GM12878 (cell line): ENCODE data around the gene CCL25. TPM values are rescaled to one million over a fixed set of nuclear protein-coding genes. Genes with fewer than 3 reads are reported as not detected.

Experiments
- ATF7 ChIP-seq: fragments of 450-650 bp; IDR thresholded peaks from 2 replicates; pipeline ENCODE4 v1.6.1; 2016; ENCODE audit warnings: low read depth, mild to moderate bottlenecking
- BCLAF1 ChIP-seq: fragments of 450-650 bp; IDR thresholded peaks from 2 replicates; pipeline ENCODE4 v1.6.1; 2017; ENCODE audit warnings: antibody characterized with exemption, mild to moderate bottlenecking, moderate library complexity
- CREB1 ChIP-seq: IDR thresholded peaks from 2 replicates; pipeline ENCODE4 v1.6.1; 2012; ENCODE audit warnings: low read depth, mild to moderate bottlenecking, inconsistent platforms
- EED ChIP-seq: sonication (generic); IDR thresholded peaks from 2 replicates; pipeline ENCODE4 v1.6.1; 2016; ENCODE audit warnings: antibody characterized with exemption, low read depth
- ELK1 ChIP-seq: IDR thresholded peaks from 2 replicates; pipeline ENCODE4 v1.6.1; 2012; ENCODE audit warnings: low read depth, low read length, improper control_type of control experiment
- EP300 ChIP-seq, 2 experiments: fragments of 150-350 bp in 1 of 2; IDR thresholded peaks; 2 replicates each; pipeline ENCODE4 v1.6.1; 2011 to 2012; ENCODE audit warnings: low read depth in 2 of 2, low read length in 2 of 2, borderline replicate concordance in 1 of 2, improper control_type of control experiment in 1 of 2, inconsistent platforms in 1 of 2; ENCODE audit not compliant: control insufficient read depth in 1 of 2
- HDAC2 ChIP-seq: fragments of 200-600 bp; sonication (generic); IDR thresholded peaks from 2 replicates; pipeline ENCODE4 v1.6.1; 2017
- IKZF1 ChIP-seq: fragments of 450-650 bp; conservative IDR thresholded peaks from 2 replicates; pipeline ENCODE4 v1.6.1; 2017; ENCODE audit warnings: antibody characterized with exemption, mild to moderate bottlenecking
- IRF4 ChIP-seq: IDR thresholded peaks from 2 replicates; pipeline ENCODE4 v1.6.1; 2011; ENCODE audit warnings: low read depth, low read length
- MEF2B ChIP-seq: fragments of 450-650 bp; IDR thresholded peaks from 2 replicates; pipeline ENCODE4 v1.6.1; 2018; ENCODE audit warnings: mild to moderate bottlenecking, moderate library complexity; ENCODE audit not compliant: partially characterized antibody, poor library complexity, severe bottlenecking
- NFXL1 ChIP-seq: fragments of 450-650 bp; IDR thresholded peaks from 2 replicates; pipeline ENCODE4 v1.6.1; 2017; ENCODE audit warnings: antibody characterized with exemption, mild to moderate bottlenecking, borderline replicate concordance
- NFYA ChIP-seq: IDR thresholded peaks from 2 replicates; pipeline ENCODE4 v1.6.1; 2011; ENCODE audit warnings: low read depth, mild to moderate bottlenecking, low read length, improper control_type of control experiment, borderline replicate concordance
- NKRF ChIP-seq: fragments of 450-650 bp; conservative IDR thresholded peaks from 2 replicates; pipeline ENCODE4 v1.6.1; 2017; ENCODE audit warnings: mild to moderate bottlenecking, moderate library complexity
- NR2C1 ChIP-seq: fragments of 450-650 bp; IDR thresholded peaks from 2 replicates; pipeline ENCODE4 v1.6.1; 2017; ENCODE audit warnings: antibody characterized with exemption, mild to moderate bottlenecking, moderate library complexity
- PKNOX1 ChIP-seq: fragments of 450-650 bp; IDR thresholded peaks from 2 replicates; pipeline ENCODE4 v1.6.1; 2016; ENCODE audit warnings: mild to moderate bottlenecking
- POLR2A ChIP-seq: IDR thresholded peaks from 2 replicates; pipeline ENCODE4 v1.6.1; 2011; ENCODE audit warnings: low read depth, mild to moderate bottlenecking, low read length
- POLR2AphosphoS5 ChIP-seq: IDR thresholded peaks from 2 replicates; pipeline ENCODE4 v1.6.1; 2011; ENCODE audit warnings: mild to moderate bottlenecking, low read length, inconsistent platforms
- RCOR1 ChIP-seq: conservative IDR thresholded peaks from 2 replicates; pipeline ENCODE4 v1.6.1; 2012; ENCODE audit warnings: low read depth, low read length, improper control_type of control experiment
- SIN3A ChIP-seq: IDR thresholded peaks from 2 replicates; pipeline ENCODE4 v1.6.1; 2012; ENCODE audit warnings: low read depth, low read length, improper control_type of control experiment
- SMARCA5 ChIP-seq: fragments of 450-650 bp; IDR thresholded peaks from 2 replicates; pipeline ENCODE4 v1.6.1; 2017; ENCODE audit warnings: mild to moderate bottlenecking
- SP1 ChIP-seq: IDR thresholded peaks from one replicate; pipeline ENCODE4 v1.6.1; 2011; ENCODE audit warnings: low read depth, low read length
- SRF ChIP-seq, 2 experiments: IDR thresholded peaks; 2 replicates each; pipeline ENCODE4 v1.6.1; 2011; ENCODE audit warnings: low read depth in 2 of 2, low read length in 2 of 2, mild to moderate bottlenecking in 1 of 2, moderate library complexity in 1 of 2
- ZSCAN29 ChIP-seq: fragments of 450-650 bp; IDR thresholded peaks from 2 replicates; pipeline ENCODE4 v1.6.1; 2017; ENCODE audit warnings: mild to moderate bottlenecking, moderate library complexity
- polyA plus RNA-seq, 11 experiments: library from polyadenylated mRNA; depleted of rRNA in 4 of 11; unstranded in 6 of 11; stranded (reverse) in 5 of 11; fragments of >200 nt; fragmentation: Nextera tagmentation in 4 of 11; fragmentation: Illumina TruSeq in 1 of 11; extraction: Ambion mirVana in 4 of 11; extraction: Trizol in 1 of 11; gene quantifications; 1 replicate in 1 of 11; 2 replicates in 10 of 11; pipeline versions ENCODE4 v1.2.1 to v1.2.3, GENCODE V29; 2011 to 2016; ENCODE audit warnings: inconsistent platforms in 2 of 11, missing spikeins in 2 of 11, low read depth in 1 of 11
- total RNA-seq, 4 experiments: library from RNA; depleted of rRNA in 3 of 4; stranded (reverse); fragments of >200 nt in 3 of 4; fragmentation: Illumina TruSeq in 1 of 4; extraction: Trizol in 1 of 4; gene quantifications; 2 replicates each; pipeline versions ENCODE4 v1.2.1 to v1.2.3, GENCODE V29; 2013 to 2021

Gene CCL25
- total and polyA plus RNA-seq, 10 of the 15 experiments (the other 5 are each of a cell fraction or from before 2014, with no cell fraction given) = 0.53 to 12.0 (median 8.3) TPM

GRCh38 chr19:8005534-8006256 lies 46.9 kb upstream of the CCL25 start, which contains the start of gene ELAVL1 (continued):
- peak; percentile 63; the same call in 1 of the 2 replicates for TF ChIP-seq SIN3A
- TF ChIP-seq SMARCA5 = peak; percentile 94
- TF ChIP-seq HDAC2 = no peak
- TF ChIP-seq NFYA = no peak
- peak; percentile 63; the same call in 1 of the 2 replicates for TF ChIP-seq CREB1
- TF ChIP-seq NKRF = peak; percentile 90; the same call in 1 of the 2 replicates
- no peak for TF ChIP-seq EP300 (IDR thresholded peaks at IDR 0.05; ENCODE audit: borderline replicate concordance in 1 of 2, control insufficient read depth in 1 of 2, low read depth in 2 of 2, low read length in 2 of 2)
- peak; percentile 65; the same call in 1 of the 2 replicates for TF ChIP-seq NR2C1
- peak; percentile 75 for TF ChIP-seq PKNOX1
- peak; percentile 87 for TF ChIP-seq POLR2AphosphoS5
- peak; percentile 24; the same call in 1 of the 2 replicates for TF ChIP-seq ELK1
- no peak for TF ChIP-seq MEF2B
- 0 out of 2 replicates have a peak, but pooled peaks have one; percentile 16 for TF ChIP-seq ZSCAN29
- no peak for TF ChIP-seq EED
- peak; percentile 82 for TF ChIP-seq IKZF1
- TF ChIP-seq ATF7 = peak; percentile 81
- TF ChIP-seq NFXL1 = no peak
- peak; percentile 98 for TF ChIP-seq POLR2A
- 0 out of 2 replicates have a peak, but pooled peaks have one; percentile 21 for TF ChIP-seq RCOR1
- TF ChIP-seq SP1 = peak; percentile 93
- TF ChIP-seq SRF (IDR thresholded peaks at IDR 0.05; ENCODE audit: low read depth in 2 of 2, low read length in 2 of 2) = no peak
- TF ChIP-seq IRF4 = no peak
- no peak for TF ChIP-seq BCLAF1
